CD14-positive monocyte (primary cell): ENCODE results near the gene LCLAT1. TPM values are rescaled to one million over a fixed set of nuclear protein-coding genes. Genes with fewer than 3 reads are reported as not detected.

Experiments
- DNase-seq, 3 donors: peaks; one replicate each; pipeline ENCODE4 v3.0.0-alpha.2; 2011 to 2022
- H2AFZ ChIP-seq: 2 replicates; pipeline ENCODE4 v1.6.0; 2012; ENCODE audit warnings: mild to moderate bottlenecking, low read depth, low read length, inconsistent platforms; ENCODE audit not compliant: insufficient read depth, poor library complexity, severe bottlenecking
- H3K27ac ChIP-seq, 2 donors: 1 replicate in 1 of 2; 2 replicates in 1 of 2; pipeline ENCODE4 v1.5.1; 2012 to 2013; ENCODE audit warnings: low read length in 2 of 2, control low read depth in 1 of 2, inconsistent platforms in 1 of 2, low read depth in 1 of 2, mild to moderate bottlenecking in 1 of 2
- H3K27me3 ChIP-seq, 2 donors: one replicate each; pipeline versions ENCODE4 v1.6.0 to v1.6.1; 2011 to 2013; ENCODE audit warnings: low read length in 2 of 2; ENCODE audit not compliant: control insufficient read depth in 2 of 2, insufficient read depth in 2 of 2
- H3K36me3 ChIP-seq, 2 donors: replicated peaks in 1 of 2; 1 replicate in 1 of 2; 2 replicates in 1 of 2; pipeline versions ENCODE4 v1.5.1 to v1.6.1; 2012 to 2013; ENCODE audit warnings: low read length in 2 of 2, control low read depth in 1 of 2, inconsistent platforms in 1 of 2, mild to moderate bottlenecking in 1 of 2; ENCODE audit not compliant: insufficient read depth in 2 of 2, control insufficient read depth in 1 of 2
- H3K4me1 ChIP-seq, 2 donors: 1 replicate in 1 of 2; 2 replicates in 1 of 2; pipeline versions ENCODE4 v1.5.1 to v1.6.1; 2012 to 2013; ENCODE audit warnings: low read length in 2 of 2, control low read depth in 1 of 2, inconsistent platforms in 1 of 2, mild to moderate bottlenecking in 1 of 2, moderate library complexity in 1 of 2; ENCODE audit not compliant: insufficient read depth in 2 of 2, control insufficient read depth in 1 of 2
- H3K4me2 ChIP-seq: replicated peaks from 2 replicates; pipeline ENCODE3; 2012; ENCODE audit warnings: low read length, moderate library complexity, mild to moderate bottlenecking; ENCODE audit not compliant: poor library complexity, severe bottlenecking; ENCODE audit errors: extremely low read depth
- H3K4me3 ChIP-seq, 3 experiments: fragments of 200-600 bp in 1 of 3; sonication (generic) in 1 of 3; replicated peaks in 1 of 3; 1 replicate in 2 of 3; 2 replicates in 1 of 3; pipeline ENCODE4 v1.5.1; 2011 to 2013; ENCODE audit warnings: low read length in 3 of 3, mild to moderate bottlenecking in 3 of 3, control low read depth in 2 of 3, low read depth in 2 of 3, inconsistent platforms in 1 of 3, moderate library complexity in 1 of 3
- H3K79me2 ChIP-seq: 2 replicates; pipeline ENCODE4 v1.6.0; 2012; ENCODE audit warnings: mild to moderate bottlenecking, control low read depth, inconsistent platforms, low read length, moderate library complexity; ENCODE audit not compliant: insufficient read depth
- H3K9ac ChIP-seq: 2 replicates; pipeline ENCODE4 v1.6.0; 2017; ENCODE audit warnings: low read length, mild to moderate bottlenecking; ENCODE audit not compliant: insufficient read depth, poor library complexity, severe bottlenecking
- H3K9me3 ChIP-seq, 2 donors: replicated peaks in 1 of 2; 1 replicate in 1 of 2; 2 replicates in 1 of 2; pipeline versions ENCODE4 v1.5.1 to v1.6.1; 2012 to 2013; ENCODE audit warnings: low read length in 2 of 2, control low read depth in 1 of 2; ENCODE audit not compliant: control insufficient read depth in 1 of 2, insufficient read depth in 1 of 2
- H4K20me1 ChIP-seq: 2 replicates; pipeline ENCODE4 v1.6.0; 2012; ENCODE audit warnings: mild to moderate bottlenecking, low read length, control low read depth, moderate library complexity; ENCODE audit not compliant: insufficient read depth
- H3K27ac Mint-ChIP-seq, 7 donors: one replicate each; pipeline ENCODE4 v1.8.0; 2020; ENCODE audit warnings: mild to moderate bottlenecking in 7 of 7, mixed read lengths in 7 of 7, moderate library complexity in 6 of 7, inconsistent platforms in 2 of 7
- H3K27me3 Mint-ChIP-seq, 3 donors: one replicate each; pipeline ENCODE4 v1.8.0; 2021 to 2022; ENCODE audit warnings: low read depth in 3 of 3, mild to moderate bottlenecking in 3 of 3, mixed read lengths in 3 of 3, moderate library complexity in 3 of 3, inconsistent platforms in 1 of 3
- H3K36me3 Mint-ChIP-seq, 2 donors: one replicate each; pipeline ENCODE4 v1.8.0; 2020; ENCODE audit warnings: mixed read lengths in 2 of 2, inconsistent platforms in 1 of 2, mild to moderate bottlenecking in 1 of 2
- H3K4me1 Mint-ChIP-seq: one replicate; pipeline ENCODE4 v1.8.0; 2020; ENCODE audit warnings: mild to moderate bottlenecking, mixed read lengths
- H3K4me3 Mint-ChIP-seq, 2 donors: one replicate each; pipeline ENCODE4 v1.8.0; 2020; ENCODE audit warnings: mild to moderate bottlenecking in 2 of 2, mixed read lengths in 2 of 2, moderate library complexity in 1 of 2
- H3K9me3 Mint-ChIP-seq, 7 donors: one replicate each; pipeline ENCODE4 v1.8.0; 2020 to 2022; ENCODE audit warnings: mixed read lengths in 7 of 7, mild to moderate bottlenecking in 6 of 7, moderate library complexity in 6 of 7, inconsistent platforms in 2 of 7
- CTCF ChIP-seq: fragments of 200-600 bp; IDR thresholded peaks from one replicate; pipeline ENCODE4 v1.8.0; 2022; ENCODE audit warnings: antibody characterized with exemption, mild to moderate bottlenecking
- WGBS: methylation state at CpG from one replicate; pipeline ENCODE4 v1.1.5; 2013; ENCODE audit warnings: missing lambda C conversion rate; ENCODE audit not compliant: insufficient coverage; 5-methylcytosine and 5-hydroxymethylcytosine counted together
- intact Hi-C, 2 donors: fragments of 100-400 bp; cut with micrococcal nuclease; formaldehyde crosslinking; loops; one replicate each; pipeline versions ENCODE4 v1.15.0 to v1.15.1; 2023
- polyA plus RNA-seq, 3 donors: library from polyadenylated mRNA; depleted of rRNA in 1 of 3; unstranded in 2 of 3; stranded (reverse) in 1 of 3; fragments of 300-500 nt in 2 of 3; fragments of >200 nt in 1 of 3; fragmentation: Illumina TruSeq in 2 of 3; gene quantifications; 1 replicate in 2 of 3; 2 replicates in 1 of 3; pipeline ENCODE4 v1.2.3, GENCODE V29; 2012 to 2021
- small RNA-seq: library from RNA; depleted of rRNA; stranded (forward); fragments of <200 nt; gene quantifications from one replicate; pipeline ENCODE3, GENCODE V24; 2012; ENCODE audit warnings: low read depth; ENCODE audit not compliant: insufficient read length

The LCLAT1 gene
- polyA plus RNA-seq, 3 donors = 1.2 to 5.7 (median 1.3) TPM

DNA sequence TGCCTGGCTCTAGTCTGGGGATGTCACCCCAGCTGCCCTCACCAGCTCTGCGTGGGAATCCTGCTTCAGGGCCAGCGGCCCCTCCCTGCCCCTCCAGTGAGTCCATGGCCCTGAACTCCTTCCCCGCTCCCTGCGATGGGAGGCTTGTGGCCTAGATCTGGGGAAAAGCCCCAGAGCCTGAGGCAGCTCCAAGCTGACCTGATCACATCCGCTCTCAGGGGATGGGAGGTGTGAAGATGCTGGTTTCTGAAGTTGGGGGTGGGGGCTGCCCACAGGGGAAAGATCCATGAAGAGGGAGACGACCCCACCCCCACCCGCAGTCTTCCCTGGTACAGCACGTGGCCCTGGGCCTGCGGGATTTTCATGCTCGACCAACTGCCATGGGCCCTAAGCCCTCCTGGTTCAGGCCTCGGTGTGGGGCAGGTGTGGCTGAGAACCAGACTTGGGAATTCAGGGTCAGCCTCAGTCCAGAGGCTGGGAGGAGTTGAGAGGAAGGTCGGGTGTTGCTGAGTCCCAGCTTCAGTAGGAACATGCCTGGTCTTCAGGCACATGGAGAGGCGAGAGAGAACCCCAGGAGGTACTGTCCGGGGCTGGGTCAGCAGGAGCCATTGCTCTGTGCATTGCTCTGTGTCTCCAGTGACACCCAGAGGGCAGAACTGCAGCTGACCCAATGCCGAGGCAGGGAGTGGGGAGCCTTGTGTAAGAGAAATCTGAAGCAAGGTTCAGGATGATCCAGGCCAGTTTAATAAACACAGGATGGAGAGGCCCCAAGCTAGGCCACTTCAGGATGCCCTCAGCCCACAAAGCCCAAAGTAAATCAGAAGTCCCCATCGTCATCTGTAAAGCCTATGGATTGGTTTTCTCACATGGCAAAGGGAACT lies 245.1 kb downstream of the LCLAT1 start:
- H3K36me3 Mint-ChIP-seq = no peaks in the 10 kb centered on the region
- H3K4me3 Mint-ChIP-seq = no peak overlapping the region
- 93% methylated on average over 12 of the region's 16 CpGs for WGBS
- intact Hi-C loops = no loop called here
- peaks cover 0 to 4% (median under 1%) of the 10 kb centered on the region in 7 donors for H3K9me3 Mint-ChIP-seq
- H3K4me1 ChIP-seq = peaks cover 5 to 8% of the 10 kb centered on the region in 2 donors
- DNase-seq = no peak
- peaks cover 0 to under 1% of the 10 kb centered on the region in 2 donors for H3K9me3 ChIP-seq
- no peaks in the 10 kb centered on the region for H3K79me2 ChIP-seq
- peaks cover 14% of the 10 kb centered on the region for H3K4me1 Mint-ChIP-seq
- no peaks in the 10 kb centered on the region for H3K27me3 ChIP-seq
- no peaks in the 10 kb centered on the region for H3K36me3 ChIP-seq
- peaks cover 3 to 10% (median 5%) of the 10 kb centered on the region in 3 donors for H3K27me3 Mint-ChIP-seq
- peak overlapping the region in 2 of 7 donors; percentile 13 to 47 for H3K27ac Mint-ChIP-seq
- H3K4me3 ChIP-seq = no peak overlapping the region
- H2AFZ ChIP-seq = no peak overlapping the region
- no peak overlapping the region for H3K4me2 ChIP-seq
- no peaks in the 10 kb centered on the region for H4K20me1 ChIP-seq
- TF ChIP-seq CTCF = no peak
- H3K9ac ChIP-seq = no peak overlapping the region
- no peak overlapping the region for H3K27ac ChIP-seq

DNA sequence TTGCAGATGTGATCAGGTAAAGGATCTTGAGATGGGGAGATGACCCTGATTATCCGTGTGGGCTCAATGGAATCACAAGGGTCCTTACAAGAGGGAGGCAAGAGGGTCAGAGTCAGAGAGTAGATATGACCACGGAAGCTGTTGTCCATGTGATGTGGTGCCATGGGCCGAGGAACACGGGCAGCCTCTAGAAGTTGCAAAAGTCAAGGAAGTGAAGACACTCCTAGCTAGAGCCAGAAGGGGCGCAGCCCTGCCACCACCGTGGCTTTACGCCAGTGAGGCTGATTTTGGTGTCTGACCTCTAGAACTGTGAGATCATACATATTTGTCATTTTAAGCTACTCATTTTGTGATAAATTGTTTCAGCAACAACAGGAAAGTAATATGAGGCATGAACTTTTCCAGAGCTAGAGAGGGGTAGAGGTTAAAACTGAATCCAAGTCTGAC lies 245.8 kb downstream of the LCLAT1 start:
- WGBS = 34% methylated on average over 5 of the region's 7 CpGs
- peak in 2 of 3 donors; percentile 18 to 27 for DNase-seq
- intact Hi-C loops = no loop called here
- H2AFZ ChIP-seq = no peak overlapping the region
- no peaks in the 10 kb centered on the region for H3K79me2 ChIP-seq
- H3K4me3 Mint-ChIP-seq = no peak overlapping the region
- H3K27ac Mint-ChIP-seq = peak overlapping the region in 1 of 7 donors; percentile 13
- H3K27me3 ChIP-seq = no peaks in the 10 kb centered on the region
- H3K36me3 Mint-ChIP-seq = no peaks in the 10 kb centered on the region
- peaks cover 3 to 8% (median 5%) of the 10 kb centered on the region in 3 donors for H3K27me3 Mint-ChIP-seq
- H3K9ac ChIP-seq = no peak overlapping the region
- H4K20me1 ChIP-seq = no peaks in the 10 kb centered on the region
- H3K27ac ChIP-seq = no peak overlapping the region
- H3K4me2 ChIP-seq = no peak overlapping the region
- H3K36me3 ChIP-seq = no peaks in the 10 kb centered on the region
- H3K4me1 ChIP-seq = peaks cover 5 to 8% of the 10 kb centered on the region in 2 donors
- peak; percentile 25 for TF ChIP-seq CTCF
- peaks cover 0 to 7% of the 10 kb centered on the region in 2 donors for H3K9me3 ChIP-seq
- H3K9me3 Mint-ChIP-seq = peaks cover 3 to 10% (median 4%) of the 10 kb centered on the region in 7 donors
- no peak overlapping the region for H3K4me3 ChIP-seq
- H3K4me1 Mint-ChIP-seq = peaks cover 14% of the 10 kb centered on the region

Small RNA genes within 50 kb of the gene (small RNA-seq; reads per million reads assigned to genes)
- gene AC073255.1 = not detected

Other genes starting within 250 kb of the LCLAT1 start
- under 1 TPM; 0.41 to 0.76 (median 0.42) TPM for gene LBH, start 215.7 kb upstream of the LCLAT1 start, polyA plus RNA-seq